Pancreas (tissue), 10 donors: ENCODE results near the gene SLC34A2. TPM values are rescaled to one million over a fixed set of nuclear protein-coding genes. Genes with fewer than 3 reads are reported as not detected.

ENCODE experiments used
- ATAC-seq, 4 donors: fragments of 200-7000 bp; cut with Tn5 transposase; one replicate each; pipeline versions ENCODE4 v1.8.0 to v1.9.1; 2020; ENCODE audit warnings: mild to moderate bottlenecking in 4 of 4, moderate library complexity in 4 of 4
- DNase-seq, 6 donors: peaks; one replicate each; pipeline ENCODE4 v3.0.0-alpha.2; 2020
- FAIRE-seq: peaks from 2 replicates; lab custom pipeline; 2012; peaks lifted over from hg19 to GRCh38; lab: Jason Lieb, UNC
- H3K27ac ChIP-seq, 4 donors: fragments of 200-600 bp; sonication (generic); 1 replicate in 3 of 4; 2 replicates in 1 of 4; pipeline versions ENCODE4 v1.5.0 to v1.8.0; 2020
- H3K27me3 ChIP-seq, 4 donors: fragments of 200-600 bp; one replicate each; pipeline ENCODE4 v1.8.0; 2021
- H3K36me3 ChIP-seq, 3 donors: fragments of 200-600 bp; sonication (generic) in 1 of 3; one replicate each; pipeline versions ENCODE4 v1.5.0 to v1.8.0; 2020 to 2021
- H3K4me1 ChIP-seq, 3 donors: fragments of 200-600 bp; one replicate each; pipeline ENCODE4 v1.8.0; 2021
- H3K4me3 ChIP-seq, 4 donors: fragments of 200-600 bp; sonication (generic) in 2 of 4; one replicate each; pipeline versions ENCODE4 v1.5.0 to v1.8.0; 2020 to 2021
- H3K9me3 ChIP-seq, 4 donors: fragments of 200-600 bp; one replicate each; pipeline ENCODE4 v1.8.0; 2021
- WGBS, 2 donors: extraction: QIAGEN DNeasy Blood & Tissue Kit; methylation state at CpG; one replicate each; pipeline ENCODE4 v1.1.7; 2013; 5-methylcytosine and 5-hydroxymethylcytosine counted together
- intact Hi-C, 3 donors: fragments of 100-400 bp; cut with DNase I; formaldehyde crosslinking; loops; one replicate each; pipeline versions ENCODE4 v1.11.1 to v1.14.2; 2022
- polyA plus RNA-seq, 2 donors: library from polyadenylated mRNA; stranded (reverse); fragments of 200-250 nt; gene quantifications; one replicate each; pipeline ENCODE4 v1.2.3, GENCODE V29; 2013
- total RNA-seq, 6 donors: library from RNA; stranded (reverse); fragmentation: NEBNext Ultra II Directional in 4 of 6; extraction: Animal tissue kit (Norgen Biotek cat#: 25700) in 4 of 6; gene quantifications; one replicate each; pipeline versions ENCODE4 v1.2.1 to v1.2.4, GENCODE V29; 2021 to 2023
- TF ChIP-seq, protein P1 (sequence below), 4 donors: fragments of 200-600 bp; sonication (generic) in 3 of 4; IDR thresholded peaks; one replicate each; pipeline versions ENCODE4 v1.5.0 to v1.8.0; 2021; ENCODE audit warnings: antibody characterized with exemption in 4 of 4
- donor health status: healthy with polysubstance abuse.
- donor health status: DM: no; HTN: no; CAD: no; lungs with moderate emphysema.
- donor health status: DM: no; HTN: no; CAD: no.
- donor health status: control.
- donor health status: control.
- donor health status: Bipolar disorder and iron deficiency.
- donor health status: DM: yes; HTN: yes; CAD: no.
- donor health status: DM: no; HTN: no; CAD: no.
- donor health status: DM: no; HTN: no; CAD: no.
- donor health status: DM: yes; HTN: yes; CAD: no.

The SLC34A2 gene
- total and polyA plus RNA-seq, 8 donors = 3.9 to 21.1 (median 7.3) TPM

DNA sequence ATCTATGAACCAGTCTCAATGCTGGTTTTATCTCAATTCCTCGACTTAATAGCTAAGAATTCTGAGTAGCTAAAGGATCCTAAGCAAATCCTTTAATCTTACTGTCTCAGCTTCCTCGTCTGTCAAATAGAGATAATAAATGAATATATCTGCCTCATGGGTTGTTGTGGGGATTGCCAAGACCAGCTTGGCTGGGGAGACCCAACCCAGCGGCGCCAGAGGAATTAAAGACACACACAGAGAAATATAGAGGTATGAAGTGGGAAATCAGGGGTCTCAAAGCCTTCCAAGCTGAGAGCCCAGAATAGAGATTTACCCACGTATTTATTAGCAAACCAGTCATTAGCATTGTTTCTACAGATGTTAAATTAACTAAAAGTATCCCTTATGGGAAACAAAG lies 41.9 kb downstream of the SLC34A2 start:
- WGBS, 2 donors = 67 to 78% methylated on average over 5 of the region's 5 CpGs
- TF ChIP-seq, protein P1, sequence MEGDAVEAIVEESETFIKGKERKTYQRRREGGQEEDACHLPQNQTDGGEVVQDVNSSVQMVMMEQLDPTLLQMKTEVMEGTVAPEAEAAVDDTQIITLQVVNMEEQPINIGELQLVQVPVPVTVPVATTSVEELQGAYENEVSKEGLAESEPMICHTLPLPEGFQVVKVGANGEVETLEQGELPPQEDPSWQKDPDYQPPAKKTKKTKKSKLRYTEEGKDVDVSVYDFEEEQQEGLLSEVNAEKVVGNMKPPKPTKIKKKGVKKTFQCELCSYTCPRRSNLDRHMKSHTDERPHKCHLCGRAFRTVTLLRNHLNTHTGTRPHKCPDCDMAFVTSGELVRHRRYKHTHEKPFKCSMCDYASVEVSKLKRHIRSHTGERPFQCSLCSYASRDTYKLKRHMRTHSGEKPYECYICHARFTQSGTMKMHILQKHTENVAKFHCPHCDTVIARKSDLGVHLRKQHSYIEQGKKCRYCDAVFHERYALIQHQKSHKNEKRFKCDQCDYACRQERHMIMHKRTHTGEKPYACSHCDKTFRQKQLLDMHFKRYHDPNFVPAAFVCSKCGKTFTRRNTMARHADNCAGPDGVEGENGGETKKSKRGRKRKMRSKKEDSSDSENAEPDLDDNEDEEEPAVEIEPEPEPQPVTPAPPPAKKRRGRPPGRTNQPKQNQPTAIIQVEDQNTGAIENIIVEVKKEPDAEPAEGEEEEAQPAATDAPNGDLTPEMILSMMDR (IDR thresholded peaks at IDR 0.05) = no peak
- intact Hi-C loops = no loop called here
- H3K27ac ChIP-seq = no peak overlapping the region
- no peak for DNase-seq
- H3K9me3 ChIP-seq = no peaks in the 10 kb centered on the region
- H3K27me3 ChIP-seq = no peaks in the 10 kb centered on the region
- no peaks in the 10 kb centered on the region for H3K4me1 ChIP-seq
- FAIRE-seq = no peak
- no peak overlapping the region for H3K4me3 ChIP-seq
- ATAC-seq = no peak
- no peaks in the 10 kb centered on the region for H3K36me3 ChIP-seq

DNA sequence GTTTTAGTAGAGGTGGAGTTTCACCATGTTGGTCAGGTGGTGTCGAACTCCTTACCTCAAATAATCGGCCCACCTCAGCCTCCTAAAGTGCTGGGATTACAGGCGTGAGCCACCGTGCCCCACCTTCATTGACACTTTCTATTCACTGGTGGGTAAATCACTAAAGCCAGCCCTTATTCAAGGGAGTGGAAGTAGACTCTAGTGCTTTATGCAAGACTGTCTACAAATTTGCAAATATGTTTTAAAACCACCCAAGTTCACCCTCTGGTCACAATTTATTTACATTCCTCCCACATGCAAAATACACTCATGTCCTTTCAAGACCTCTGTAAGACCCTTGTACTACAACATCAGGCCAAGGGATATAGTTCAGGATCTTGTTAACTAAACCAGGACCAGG lies 45.0 kb downstream of the SLC34A2 start:
- DNase-seq (no peak), FAIRE-seq (no peak), ATAC-seq (no peak)
- Histone ChIP-seq H3K9me3 (no peaks in the 10 kb centered on the region), H3K27ac (no peak overlapping the region), H3K27me3 (no peaks in the 10 kb centered on the region), H3K36me3 (no peaks in the 10 kb centered on the region), H3K4me3 (no peak overlapping the region), H3K4me1 (no peaks in the 10 kb centered on the region)
- WGBS, 2 donors = 68 to 70% methylated on average over 4 of the region's 4 CpGs
- TF ChIP-seq, protein P1 (IDR thresholded peaks at IDR 0.05) = no peak
- intact Hi-C loops = no loop called here

DNA sequence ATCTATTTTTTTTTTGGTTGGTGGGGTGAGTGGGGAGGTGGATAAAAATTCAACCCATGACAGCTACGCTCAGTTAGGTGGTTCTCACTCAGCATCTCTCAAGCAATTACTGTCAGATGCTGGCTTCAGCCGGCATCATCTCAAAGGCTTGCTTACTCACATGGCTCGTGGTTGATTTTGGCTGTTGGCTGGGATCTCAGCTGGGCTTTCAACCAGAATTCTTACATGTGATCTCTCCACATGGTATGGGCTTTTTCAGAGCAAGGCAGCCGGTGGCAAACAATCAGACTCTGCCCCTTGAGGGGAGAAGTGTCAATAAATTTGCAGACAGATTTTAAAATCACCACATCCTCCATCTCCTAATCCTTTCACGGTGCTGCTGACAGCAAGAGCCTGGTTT lies 47.2 kb downstream of the SLC34A2 start:
- Histone ChIP-seq H3K9me3 (no peaks in the 10 kb centered on the region), H3K27ac (no peak overlapping the region), H3K4me1 (no peaks in the 10 kb centered on the region), H3K36me3 (no peaks in the 10 kb centered on the region), H3K4me3 (no peak overlapping the region), H3K27me3 (no peaks in the 10 kb centered on the region)
- TF ChIP-seq, protein P1 (IDR thresholded peaks at IDR 0.05) = no peak
- ATAC-seq (no peak), FAIRE-seq (no peak), DNase-seq (no peak)
- intact Hi-C loops = no loop called here
- WGBS, 2 donors = 52 to 53% methylated on average over 5 of the region's 5 CpGs

DNA sequence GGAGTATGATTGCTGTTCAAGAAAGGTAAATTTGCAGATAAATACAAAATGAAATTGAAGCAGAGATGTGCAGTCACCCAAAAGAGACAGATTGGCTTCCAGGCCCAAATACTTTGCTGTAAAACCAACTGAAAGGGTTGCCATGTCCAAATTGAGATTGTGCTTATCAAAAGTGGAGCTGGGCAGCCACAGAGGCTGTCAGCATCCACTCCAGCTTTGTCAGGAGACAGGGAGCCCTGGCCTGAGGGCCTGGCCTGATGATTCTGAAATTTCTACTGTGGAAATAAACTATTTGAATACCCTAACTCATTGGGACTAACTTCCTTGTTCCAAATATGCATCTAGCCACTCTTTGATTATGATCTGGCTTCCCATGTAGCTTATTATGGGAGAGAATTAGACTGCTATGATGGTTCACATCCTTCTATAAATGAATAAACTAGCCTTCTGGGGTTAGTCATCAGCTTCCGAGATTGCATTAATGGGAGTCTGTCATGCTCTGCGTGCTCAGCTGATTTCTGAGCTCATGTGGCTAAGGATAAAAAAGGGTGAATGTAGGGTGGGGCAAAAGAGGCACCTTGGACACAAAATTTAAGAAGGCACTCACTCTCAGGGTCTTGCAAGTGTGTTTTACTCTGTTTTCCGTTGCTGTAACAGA lies 48.2 kb downstream of the SLC34A2 start:
- TF ChIP-seq, protein P1 (IDR thresholded peaks at IDR 0.05) = no peak
- no peak for FAIRE-seq

DNA sequence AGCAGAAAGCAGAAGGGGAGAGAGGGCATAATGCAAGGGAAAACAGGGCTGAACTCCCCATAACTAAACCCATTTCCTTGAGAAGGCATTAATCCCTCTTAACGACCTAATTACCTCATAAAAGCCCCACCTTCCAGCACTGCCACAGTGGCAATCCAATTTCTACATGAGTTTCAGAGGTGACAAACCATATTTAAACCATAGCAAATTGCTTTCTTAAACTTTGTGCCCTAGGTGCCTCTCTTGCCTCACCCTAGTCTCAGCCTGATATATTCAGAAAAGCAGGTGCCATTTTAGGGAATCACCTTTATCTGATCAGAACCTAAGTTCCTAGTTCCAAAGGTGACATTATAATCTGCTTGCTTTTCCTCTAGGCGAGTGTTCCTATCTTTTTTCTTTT lies 48.9 kb downstream of the SLC34A2 start:
- ATAC-seq (no peak), DNase-seq (no peak), FAIRE-seq (no peak)
- no peaks in the 10 kb centered on the region for H3K36me3 ChIP-seq
- intact Hi-C loops = no loop called here
- TF ChIP-seq, protein P1 (IDR thresholded peaks at IDR 0.05) = no peak
- WGBS, 2 donors = 52 to 55% methylated on average over 2 of the region's 2 CpGs
- H3K27ac ChIP-seq = no peak overlapping the region
- H3K4me3 ChIP-seq = no peak overlapping the region
- H3K27me3 ChIP-seq = no peaks in the 10 kb centered on the region
- no peaks in the 10 kb centered on the region for H3K4me1 ChIP-seq
- no peaks in the 10 kb centered on the region for H3K9me3 ChIP-seq

More for the DNA sequence above, 48.2 kb downstream of the SLC34A2 start:
- no peak overlapping the region for H3K4me3 ChIP-seq
- ATAC-seq (no peak), DNase-seq (no peak)
- intact Hi-C loops = no loop called here
- H3K9me3 ChIP-seq = no peaks in the 10 kb centered on the region
- H3K4me1 ChIP-seq = no peaks in the 10 kb centered on the region
- WGBS, 2 donors = 61 to 69% methylated on average over 3 of the region's 3 CpGs
- no peaks in the 10 kb centered on the region for H3K27me3 ChIP-seq
- no peak overlapping the region for H3K27ac ChIP-seq
- H3K36me3 ChIP-seq = no peaks in the 10 kb centered on the region
